ENCODE results near the gene YTHDF1.

- no peak for TF ChIP-seq CTCF (IDR thresholded peaks at IDR 0.05)
- no peak for TF ChIP-seq POLR2A (IDR thresholded peaks at IDR 0.05)
Measured at GRCh38 chr20:63196768-63197470, 19.0 kb downstream of the YTHDF1 start.
